GM21381 (cell line): Measurements from ENCODE around the gene LY6G5C.

ENCODE experiments used
- ATAC-seq: cut with Tn5 transposase; IDR thresholded peaks from one replicate; pipeline ENCODE4 v1.9.1; 2021; ENCODE audit warnings: mild to moderate bottlenecking, moderate library complexity; ENCODE audit not compliant: unreplicated experiment

The LY6G5C gene

DNA sequence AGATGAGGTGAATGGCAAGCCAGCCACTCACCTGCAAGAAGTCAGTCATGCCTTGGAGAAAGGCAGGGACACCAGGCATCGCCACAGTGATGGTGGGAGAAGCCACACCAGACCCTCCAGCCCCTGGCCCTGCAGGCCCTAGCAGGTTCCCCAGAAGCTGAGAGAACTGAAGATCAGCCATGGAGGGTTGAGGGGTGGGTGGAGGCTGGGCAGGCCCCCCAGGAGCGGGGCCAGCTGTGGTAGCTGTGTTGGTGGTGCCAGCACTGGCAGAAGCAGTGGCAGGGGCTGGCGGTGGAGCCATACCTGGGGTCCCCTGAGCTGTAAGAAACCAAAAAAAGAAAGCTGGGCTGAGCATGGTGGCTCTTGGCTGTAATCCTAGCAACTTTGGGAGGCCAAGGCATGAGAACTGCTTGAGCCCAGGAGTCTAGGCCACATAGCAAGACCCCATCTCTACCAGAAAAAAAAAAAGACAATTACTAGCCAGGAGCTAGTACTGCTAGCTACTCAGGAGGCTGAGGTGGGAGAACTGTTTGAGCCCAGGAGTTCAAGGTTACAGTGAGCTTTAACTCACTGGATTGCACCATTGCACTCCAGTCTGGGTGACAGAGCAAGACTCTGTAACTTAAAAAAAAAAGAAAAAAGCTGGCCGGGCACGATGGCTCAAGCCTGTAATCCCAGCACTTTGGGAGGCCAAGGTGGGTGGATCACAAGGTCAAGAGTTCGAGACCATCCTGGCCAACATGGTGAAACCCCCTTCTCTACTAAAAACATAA lies 37.9 kb downstream of the LY6G5C start:
- ATAC-seq: no peak

DNA sequence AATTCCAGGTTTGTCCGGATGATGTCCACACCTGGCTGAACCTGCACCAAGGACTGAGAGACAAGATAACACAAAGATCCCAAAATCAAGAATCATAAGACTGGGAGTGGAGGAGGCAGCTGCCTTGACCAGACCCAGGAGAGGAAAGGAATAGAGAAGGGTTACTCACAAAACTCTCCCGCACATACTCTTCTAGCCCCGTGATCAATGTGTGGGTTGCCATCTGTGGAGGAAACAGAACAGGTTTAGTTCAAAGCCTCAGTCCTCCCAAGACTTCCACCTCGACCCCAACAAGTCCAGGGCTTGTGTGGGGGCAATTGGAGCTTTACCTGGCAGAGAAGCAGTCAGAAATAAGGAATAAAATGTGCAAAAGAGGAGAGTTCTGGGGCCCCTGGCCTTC lies 39.5 kb downstream of the LY6G5C start:
- ATAC-seq: no peak

GRCh38 chr6:31640612-31641011 lies 40.3 kb downstream of the LY6G5C start:
- ATAC-seq: no peak

DNA sequence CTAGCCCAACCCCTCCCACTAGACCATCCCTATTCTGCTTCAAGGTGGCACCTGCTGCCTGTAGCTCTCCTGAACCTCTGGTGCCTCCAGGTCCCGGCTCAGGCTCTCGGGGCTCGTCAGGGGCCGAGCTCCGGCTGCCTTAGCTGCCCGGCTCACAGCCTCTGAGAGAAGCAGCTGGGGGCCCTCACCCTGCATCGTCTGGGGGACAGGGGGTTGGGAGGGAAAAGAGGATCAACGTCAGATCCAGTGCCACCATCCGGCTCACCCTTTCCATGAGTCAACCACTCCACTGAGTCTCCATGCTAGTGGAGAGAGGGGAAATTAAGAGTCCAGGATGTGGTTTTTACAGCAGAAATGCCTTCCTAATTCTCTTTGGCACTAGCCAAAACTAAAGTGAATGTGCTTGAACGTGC lies 41.4 kb downstream of the LY6G5C start:
- no peak for ATAC-seq

DNA sequence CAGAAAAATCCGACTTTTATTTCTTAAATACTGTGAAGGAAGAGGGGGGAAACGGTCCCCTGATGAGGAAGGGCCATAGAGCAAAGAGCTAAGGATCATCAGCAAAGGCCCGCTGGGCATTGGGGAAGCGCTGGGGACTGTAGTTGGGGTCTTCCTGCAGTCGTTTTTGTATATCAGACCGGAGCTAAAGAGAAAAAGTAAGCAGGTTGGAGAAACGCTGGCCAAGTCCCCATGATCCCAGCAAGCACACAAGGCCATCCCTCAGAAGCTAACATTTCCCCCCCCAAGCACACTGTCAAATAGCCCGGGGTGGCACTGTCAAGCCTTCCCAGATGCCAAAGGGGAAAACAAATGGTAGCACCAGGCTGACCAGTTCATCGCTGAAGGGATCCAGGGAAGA lies 41.8 kb downstream of the LY6G5C start:
- ATAC-seq: no peak

DNA sequence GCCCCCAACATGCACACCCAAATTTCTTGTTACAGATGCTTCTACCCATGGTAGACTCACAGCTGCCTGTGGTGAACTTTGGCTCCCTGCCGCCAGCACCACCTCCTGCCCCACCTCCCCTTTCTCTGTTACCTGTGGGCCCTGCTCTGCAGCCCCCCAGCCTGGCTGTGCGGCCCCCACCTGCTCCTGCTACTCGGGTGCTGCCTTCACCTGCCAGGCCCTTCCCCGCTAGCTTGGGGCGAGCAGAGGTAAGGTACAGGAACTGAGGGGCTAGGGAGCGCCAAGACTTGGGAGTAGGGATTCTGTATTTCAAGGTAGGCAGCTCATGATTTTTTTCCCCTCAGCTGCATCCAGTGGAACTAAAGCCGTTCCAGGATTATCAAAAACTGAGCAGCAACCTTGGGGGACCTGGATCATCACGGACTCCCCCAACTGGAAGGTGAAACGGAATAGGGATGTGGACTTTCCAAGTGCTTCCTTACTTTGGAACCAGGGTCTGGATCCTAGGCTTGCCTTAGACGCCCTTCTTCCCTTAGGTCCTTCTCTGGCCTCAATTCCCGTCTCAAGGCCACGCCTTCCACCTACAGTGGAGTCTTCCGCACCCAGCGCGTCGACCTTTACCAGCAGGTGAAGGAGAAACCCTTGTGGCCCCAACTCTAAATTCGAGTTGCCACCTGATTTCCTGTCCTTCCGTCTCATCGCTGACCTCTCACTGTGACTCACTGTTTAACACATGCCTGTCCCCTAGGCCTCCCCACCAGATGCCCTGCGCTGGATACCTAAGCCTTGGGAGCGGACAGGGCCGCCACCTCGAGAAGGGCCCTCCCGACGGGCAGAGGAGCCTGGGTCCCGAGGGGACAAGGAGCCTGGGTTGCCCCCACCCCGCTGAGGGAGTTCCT lies 43.9 kb downstream of the LY6G5C start:
- no peak for ATAC-seq

DNA sequence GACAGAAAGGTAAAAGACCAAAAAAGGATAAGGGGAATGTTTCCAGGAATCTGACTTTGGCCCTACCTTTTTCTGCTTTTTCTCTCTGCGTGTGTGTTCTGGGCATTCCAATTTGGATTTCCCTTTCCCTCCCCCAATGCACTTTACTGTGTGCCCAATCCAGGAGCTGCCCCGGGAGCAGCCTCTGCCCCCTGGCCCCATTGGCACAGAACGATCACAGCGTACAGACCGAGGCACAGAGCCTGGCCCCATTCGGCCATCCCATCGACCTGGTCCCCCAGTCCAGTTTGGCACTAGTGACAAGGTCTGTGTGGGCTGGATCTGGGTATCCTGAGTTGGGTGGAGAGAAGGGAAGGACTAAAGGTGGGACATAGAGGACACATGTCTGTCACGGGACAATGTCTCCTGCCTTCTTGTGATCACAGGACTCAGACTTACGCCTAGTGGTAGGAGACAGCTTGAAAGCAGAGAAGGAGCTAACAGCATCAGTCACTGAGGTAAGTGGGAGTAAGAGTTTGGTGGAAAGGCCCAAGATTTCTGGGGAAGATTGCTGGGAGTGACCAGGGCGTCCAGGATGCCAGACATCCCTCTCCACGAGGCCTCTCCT lies 45.8 kb downstream of the LY6G5C start:
- no peak for ATAC-seq

GRCh38 chr6:31634131-31634530 lies 46.7 kb downstream of the LY6G5C start:
- ATAC-seq: no peak

DNA sequence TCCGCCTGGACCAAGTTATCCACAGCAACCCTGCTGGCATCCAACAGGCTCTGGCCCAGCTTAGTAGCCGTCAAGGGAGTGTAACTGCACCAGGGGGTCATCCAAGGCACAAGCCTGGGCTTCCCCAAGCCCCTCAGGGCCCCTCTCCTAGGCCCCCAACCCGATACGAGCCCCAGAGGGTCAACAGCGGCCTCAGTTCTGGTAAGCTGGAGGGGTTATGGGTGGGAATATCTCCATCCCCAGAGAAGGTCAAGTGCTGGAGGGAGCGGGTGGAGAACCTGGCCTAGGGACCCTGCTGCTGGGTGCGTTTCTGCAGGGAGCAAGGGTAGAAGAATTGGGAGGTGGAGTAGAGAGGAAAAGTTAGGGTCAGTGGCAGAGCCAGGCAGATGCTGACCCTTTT lies 47.4 kb downstream of the LY6G5C start:
- ATAC-seq: no peak

DNA sequence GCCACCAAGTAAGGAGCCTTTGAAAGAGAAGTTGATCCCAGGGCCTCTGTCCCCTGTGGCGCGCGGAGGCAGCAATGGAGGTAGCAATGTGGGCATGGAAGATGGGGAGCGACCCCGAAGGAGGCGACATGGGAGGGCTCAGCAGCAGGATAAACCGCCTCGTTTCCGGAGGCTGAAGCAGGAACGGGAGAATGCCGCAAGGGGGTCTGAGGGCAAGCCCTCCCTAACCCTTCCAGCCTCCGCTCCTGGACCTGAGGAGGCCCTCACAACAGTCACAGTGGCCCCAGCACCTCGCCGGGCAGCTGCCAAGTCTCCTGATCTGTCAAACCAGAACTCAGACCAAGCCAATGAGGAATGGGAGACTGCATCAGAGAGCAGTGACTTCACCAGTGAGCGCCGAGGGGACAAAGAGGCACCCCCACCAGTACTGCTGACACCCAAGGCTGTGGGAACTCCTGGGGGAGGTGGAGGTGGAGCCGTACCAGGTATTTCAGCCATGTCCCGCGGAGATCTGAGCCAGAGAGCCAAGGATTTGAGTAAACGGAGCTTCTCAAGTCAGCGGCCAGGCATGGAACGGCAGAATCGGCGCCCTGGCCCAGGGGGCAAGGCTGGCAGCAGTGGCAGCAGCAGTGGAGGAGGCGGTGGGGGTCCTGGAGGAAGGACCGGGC lies 48.5 kb downstream of the LY6G5C start:
- no peak for ATAC-seq

- no peak for ATAC-seq
Observed at GRCh38 chr6:31631681-31632278, 49.1 kb downstream of the LY6G5C start.

DNA sequence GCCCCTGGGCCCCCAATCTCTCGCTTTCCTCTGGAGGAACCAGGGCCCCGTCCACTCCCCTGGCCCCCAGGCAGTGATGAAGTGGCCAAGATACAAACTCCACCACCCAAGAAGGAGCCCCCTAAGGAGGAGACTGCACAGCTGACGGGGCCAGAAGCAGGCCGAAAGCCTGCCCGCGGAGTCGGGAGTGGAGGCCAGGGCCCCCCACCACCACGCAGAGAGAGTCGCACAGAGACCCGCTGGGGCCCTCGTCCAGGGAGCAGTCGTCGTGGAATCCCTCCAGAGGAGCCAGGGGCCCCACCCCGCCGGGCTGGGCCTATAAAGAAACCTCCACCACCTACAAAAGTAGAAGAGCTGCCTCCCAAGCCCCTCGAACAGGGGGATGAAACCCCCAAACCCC lies 49.7 kb downstream of the LY6G5C start:
- no peak for ATAC-seq

DNA sequence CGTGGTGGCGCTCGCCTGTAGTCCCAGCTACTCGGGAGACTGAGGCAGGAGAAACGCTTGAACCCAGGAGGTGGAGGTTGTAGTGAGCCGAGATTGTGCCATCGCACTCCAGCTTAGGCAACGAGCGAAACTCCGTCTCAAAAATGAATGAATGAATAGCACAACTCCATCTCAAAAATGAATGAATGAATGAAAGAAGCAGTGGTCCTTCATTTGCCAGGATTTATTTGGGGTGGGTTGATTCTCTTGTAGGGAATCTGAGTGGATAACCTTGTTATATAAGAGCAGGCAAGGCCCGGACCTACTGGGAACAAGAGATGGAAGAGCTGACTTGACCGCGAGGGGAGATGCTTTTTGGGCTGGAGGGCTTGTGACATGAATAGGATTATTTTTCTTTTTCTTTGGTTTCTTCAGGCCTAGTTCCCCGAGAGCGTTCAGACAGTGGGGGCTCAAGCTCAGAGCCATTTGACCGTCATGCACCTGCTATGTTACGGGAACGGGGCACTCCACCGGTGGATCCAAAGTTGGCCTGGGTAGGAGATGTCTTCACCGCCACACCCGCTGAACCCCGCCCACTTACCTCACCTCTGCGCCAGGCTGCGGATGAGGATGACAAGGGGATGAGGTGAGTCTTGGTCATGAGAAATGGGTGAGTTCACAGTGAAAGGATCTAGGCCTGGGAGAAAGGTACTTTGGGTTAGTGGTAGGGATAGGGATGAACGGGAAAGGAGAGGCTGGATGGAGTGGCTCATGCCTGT lies 50.5 kb downstream of the LY6G5C start:
- no peak for ATAC-seq

DNA sequence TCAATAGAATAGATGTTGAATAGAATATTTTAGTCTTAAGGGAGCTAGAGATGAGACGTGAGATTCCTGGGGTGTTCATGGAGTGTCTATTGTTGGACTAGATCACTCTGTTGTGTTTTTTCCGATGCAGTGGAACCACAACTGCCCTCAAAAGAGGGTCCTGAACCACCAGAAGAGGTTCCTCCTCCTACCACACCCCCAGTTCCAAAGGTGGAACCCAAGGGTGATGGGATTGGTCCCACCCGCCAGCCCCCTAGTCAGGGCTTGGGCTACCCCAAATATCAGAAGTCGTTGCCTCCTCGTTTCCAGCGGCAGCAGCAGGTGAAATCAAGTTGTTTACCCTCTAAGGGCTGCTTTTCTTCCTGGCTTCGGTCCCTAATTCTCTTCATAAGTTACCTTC lies 51.9 kb downstream of the LY6G5C start:
- no peak for ATAC-seq

GRCh38 chr6:31627690-31628287 lies 53.1 kb downstream of the LY6G5C start:
- ATAC-seq: no peak

DNA sequence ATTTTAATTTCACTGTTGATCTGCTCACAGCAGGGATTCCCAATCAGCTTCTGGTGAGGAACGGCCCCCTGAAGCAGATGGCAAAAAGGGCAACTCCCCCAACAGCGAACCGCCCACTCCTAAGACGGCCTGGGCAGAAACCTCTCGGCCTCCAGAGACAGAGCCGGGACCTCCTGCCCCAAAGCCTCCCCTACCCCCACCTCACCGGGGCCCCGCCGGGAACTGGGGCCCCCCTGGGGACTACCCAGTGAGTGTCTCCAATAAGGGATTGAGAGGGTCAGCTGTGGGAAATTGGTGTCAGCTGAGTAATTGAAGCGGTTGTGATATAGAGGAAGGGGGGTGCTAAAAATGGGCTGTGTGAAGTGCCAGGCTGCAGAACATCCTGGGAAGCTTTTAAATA lies 53.9 kb downstream of the LY6G5C start:
- ATAC-seq: no peak
